HG03196 (cell line): Measurements from ENCODE around the gene LRRC75A.
"Not testable (repeated sequence)": the region's sequence is repeated elsewhere in the genome, so short reads cannot be mapped to it uniquely, and the experiment has no call there.

Experiments
- ATAC-seq: cut with Tn5 transposase; IDR thresholded peaks from one replicate; pipeline ENCODE4 v1.9.1; 2021; ENCODE audit not compliant: unreplicated experiment

The LRRC75A gene

DNA sequence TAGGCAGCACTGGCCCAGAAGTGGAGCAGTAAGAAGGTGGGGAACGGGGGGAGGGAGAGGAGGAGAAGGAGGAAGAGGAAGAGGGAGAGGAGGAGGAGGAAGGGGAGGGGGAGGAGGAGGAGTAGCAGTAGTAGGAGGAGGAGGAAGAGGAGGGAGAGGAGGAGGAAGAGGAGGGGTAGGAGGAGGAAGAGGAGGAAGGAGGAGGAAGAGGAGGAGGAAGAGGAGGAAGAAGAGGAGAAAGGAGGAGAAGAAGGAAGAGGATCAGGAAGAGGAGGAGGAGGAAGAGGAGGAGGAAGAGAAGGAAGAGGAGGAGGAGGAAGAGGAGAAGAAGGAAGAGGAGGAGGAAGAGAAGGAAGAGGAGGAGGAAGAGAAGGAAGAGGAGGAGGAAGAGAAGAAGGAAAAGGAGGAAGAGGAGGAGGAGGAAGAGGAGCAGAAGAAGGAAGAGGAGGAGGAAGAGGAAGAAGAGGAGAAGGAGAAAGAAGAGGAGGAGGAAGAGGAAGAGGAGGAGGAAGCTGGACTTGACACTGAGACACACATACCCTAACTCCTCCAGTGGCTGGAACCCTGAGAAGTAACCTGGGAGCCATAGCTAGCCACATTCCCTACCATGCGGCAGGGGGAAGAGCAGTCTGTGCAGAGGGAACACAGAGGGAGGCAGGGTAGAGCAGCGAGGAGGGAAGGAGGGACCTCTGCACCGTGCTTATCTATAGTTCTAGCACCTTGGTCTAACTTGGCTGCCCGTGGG is 35.8 kb downstream of the LRRC75A start:
- ATAC-seq: no peak

DNA sequence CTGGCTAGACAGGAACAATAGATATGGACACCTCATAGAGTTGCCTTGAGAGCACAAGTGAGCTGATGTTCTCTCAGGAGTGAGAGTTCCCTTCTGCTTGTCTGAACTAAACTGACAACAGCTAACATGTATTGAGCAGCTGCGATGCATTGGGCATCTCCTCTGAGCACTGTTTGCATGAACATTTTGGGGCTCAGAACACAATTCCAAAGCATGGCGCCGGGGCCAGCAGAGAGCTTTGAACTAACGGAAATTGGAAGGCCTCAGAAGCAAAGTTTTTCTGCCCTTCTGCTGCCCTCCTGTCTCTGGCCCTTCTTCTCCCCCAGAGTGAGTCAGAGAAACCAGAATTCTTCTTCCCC is 38.5 kb downstream of the LRRC75A start:
- ATAC-seq: no peak

GRCh38 chr17:16452268-16452667 is 39.7 kb downstream of the LRRC75A start:
- ATAC-seq: not testable (repeated sequence)

- ATAC-seq: no peak
These were observed 42.0 kb downstream of the LRRC75A start for GRCh38 chr17:16450028-16450427.

DNA sequence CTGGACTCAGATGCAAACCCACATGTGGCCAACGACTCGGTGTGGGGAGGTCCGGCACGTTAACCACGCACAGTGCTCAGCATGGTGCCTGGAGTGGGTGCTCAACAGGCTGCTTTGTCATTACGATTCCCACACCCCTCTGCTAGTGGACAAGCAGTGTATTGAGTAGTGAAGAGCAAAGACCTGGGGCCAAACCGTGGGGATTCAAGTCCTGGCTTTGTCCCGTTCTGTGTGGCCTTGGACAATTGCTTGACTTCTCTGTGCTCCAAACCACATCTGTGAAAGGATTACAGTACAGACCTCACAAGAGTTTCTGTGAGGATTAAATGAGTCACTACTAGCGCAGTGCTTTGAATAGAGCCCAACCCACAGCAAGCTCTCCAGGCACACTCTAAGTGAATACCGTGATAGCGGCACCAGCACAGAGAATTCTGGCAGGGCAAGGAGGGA is 42.8 kb downstream of the LRRC75A start:
- no peak for ATAC-seq

GRCh38 chr17:16448490-16448889 is 43.5 kb downstream of the LRRC75A start:
- no peak for ATAC-seq

- ATAC-seq: no peak
These were observed 44.3 kb downstream of the LRRC75A start for GRCh38 chr17:16447676-16448075.

DNA sequence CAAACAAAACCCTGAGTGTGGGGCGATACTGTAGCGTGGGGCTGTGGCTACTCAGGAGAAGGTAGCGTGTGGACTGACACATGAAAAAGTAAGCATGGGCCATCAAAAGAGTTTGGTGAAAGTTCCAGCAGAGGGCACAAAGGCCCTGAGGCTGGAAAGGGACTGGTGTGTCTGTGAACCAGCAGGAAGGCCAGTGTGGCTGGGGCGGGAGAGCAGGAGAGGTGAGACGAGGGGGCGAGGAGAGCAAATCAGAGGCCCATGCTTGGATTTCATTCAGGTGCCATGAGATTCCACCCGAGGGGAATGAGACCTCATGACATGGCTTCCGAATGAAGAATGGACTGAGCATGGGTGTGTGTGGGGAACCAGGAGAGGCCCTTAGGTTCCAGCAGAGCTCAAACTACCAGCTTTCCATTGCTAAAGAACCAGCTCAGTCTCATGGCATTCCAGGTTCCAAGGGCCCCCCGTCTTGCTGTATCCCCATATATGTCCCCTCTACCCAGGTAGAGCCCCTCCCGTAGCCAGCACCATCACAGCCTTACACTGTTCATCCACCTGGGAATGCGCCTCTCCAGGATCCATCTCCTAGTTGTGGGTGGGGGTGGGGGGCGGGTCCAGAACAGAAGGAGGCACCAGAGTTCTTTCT is 45.5 kb downstream of the LRRC75A start:
- no peak for ATAC-seq

DNA sequence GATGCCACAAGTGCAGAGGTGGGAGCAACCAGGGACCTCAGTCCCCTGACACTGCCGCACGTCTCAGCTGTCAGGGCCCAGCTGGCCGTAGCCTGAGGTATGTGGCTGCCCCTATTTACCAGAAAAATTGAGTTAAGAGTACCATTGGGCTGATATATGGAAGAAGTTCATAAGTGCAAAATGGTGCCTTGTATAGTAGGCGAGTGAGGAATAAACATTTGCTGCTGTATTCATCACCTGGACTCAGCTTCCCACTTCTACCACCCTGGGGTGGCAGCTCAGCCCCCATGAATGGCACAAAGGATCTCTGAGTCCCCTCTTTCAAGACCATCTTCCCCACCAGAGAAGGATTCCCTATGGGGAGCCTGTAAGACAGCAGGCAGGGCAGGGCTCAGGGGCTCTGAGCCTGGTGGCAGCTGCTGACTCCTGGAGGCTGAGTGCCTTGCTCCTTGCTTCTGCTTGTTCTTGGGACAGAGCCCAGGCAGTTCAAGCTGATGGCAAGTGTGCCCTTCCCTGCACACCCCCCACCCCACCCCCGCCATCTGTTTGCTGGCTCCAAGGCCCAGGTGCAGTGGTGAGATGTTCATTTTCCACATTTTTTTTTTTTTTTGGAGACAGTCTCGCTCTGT is 47.6 kb downstream of the LRRC75A start:
- ATAC-seq: no peak

- ATAC-seq: no peak
These were observed 48.3 kb downstream of the LRRC75A start for GRCh38 chr17:16443511-16444257.

DNA sequence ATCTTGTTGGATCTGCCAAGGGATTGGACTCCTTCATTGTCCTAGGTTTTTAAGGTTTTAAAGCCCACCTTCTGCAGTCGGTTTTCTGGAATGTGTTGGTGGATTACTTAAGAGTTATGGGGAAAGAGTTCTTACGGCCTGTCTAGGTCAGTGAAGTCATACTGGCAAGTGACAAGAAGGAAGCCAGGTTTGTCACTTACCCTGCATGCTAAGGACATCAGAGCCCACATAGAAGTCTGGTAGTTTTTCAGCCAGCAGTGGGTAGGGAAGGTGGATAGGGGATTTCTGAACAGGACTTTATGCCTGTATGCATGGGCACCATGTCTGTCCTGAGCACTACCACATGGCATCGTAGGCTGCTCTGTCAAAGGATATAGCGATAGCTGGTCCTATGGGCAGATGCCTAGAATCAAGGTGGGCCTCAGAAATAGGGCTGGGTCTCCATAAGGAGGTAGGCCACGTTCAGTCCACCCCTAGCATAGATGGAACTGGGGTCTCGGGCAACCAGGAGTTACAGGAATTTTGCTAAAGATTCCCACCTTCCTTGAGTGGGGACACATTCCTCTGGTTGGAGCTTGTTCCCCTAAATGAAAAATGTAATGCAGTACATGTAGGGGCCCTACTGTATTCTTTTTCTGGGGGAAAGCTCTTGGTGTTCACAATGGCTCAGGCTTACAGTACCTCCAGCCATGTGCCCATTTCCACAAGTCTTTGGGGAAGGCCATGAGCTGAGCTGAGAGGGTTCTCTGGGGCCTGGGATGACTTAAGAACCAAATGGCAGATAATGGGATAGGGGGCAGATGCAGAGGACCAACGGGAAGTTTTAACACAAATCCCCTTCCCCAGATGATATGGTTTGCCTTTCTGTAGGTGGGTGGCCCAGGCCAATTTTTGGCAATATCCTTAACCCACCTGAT is 49.1 kb downstream of the LRRC75A start:
- ATAC-seq: no peak

DNA sequence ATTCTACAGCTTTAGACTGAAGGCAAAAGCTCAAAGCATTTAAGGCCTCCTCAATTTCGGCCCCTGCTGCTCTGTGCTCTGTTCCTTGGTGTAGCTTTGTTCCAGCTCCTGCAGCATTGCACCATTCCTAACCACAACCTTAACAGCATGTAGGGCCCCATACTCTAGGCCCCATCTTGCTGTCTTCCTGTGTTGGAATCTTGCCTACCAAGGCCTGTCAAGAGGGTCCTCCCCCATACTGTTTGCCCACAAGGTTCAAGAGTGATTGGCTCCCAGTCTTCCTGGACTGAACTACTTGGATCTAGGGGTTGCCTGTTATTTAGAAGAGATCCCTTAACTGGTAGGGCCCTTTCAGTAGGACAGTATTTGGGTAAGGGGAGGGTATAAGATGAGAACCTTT is 49.9 kb downstream of the LRRC75A start:
- ATAC-seq: no peak

DNA sequence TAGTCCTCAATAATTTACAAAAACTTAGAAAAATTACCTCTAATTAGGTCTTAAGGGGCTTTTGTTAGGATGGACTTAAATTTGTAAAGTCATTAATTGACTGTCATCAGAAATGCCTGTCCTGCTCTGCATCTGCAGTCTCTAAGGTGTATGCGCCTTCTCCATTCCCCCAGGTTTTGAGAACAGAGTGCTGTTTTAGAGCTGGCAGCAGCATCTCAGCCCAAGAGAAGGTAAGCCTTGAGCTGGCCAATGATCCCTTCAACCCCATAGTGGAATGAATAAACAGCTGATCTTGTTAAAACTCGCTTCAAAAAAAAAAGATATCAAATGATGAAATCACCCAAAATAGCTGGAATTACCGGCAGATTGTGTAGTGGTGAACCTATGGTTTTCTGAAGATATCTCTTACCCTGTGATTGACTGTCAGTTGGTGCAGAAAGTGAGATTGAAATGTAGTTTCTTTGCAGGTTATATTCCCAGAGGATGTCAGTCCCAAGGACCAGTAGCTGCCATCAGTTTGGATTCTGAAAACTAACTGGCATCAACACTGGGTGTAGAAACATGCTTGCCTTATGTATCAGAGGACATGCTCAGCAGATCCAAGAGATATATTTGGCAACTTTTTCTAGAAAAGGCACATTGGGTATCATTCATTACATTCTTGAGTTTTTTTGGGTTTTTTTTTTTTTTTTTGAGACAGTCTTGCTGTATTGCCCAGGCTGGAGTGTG is 50.9 kb downstream of the LRRC75A start:
- ATAC-seq: no peak

DNA sequence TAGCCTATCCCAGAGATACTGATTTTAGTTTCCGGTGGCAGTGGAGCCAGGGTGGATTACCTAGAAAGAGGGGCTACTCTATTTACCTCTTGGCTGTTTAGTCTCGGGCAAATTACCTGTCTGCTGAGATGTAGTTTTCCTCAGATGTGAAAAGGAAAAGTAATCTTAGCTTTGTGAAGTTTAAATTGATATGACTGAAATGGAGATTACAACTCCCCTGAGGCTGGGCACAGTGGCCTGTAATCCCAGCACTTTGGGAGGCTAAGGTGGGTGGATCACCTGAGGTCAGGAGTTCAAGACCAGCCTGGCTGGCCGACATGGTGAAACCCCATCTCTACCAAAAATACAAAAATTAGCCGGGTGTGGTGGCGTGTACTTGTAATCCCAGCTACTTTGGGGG is 51.6 kb downstream of the LRRC75A start:
- not testable (repeated sequence) for ATAC-seq

- ATAC-seq: no peak
These were observed 52.1 kb downstream of the LRRC75A start for GRCh38 chr17:16439811-16440351.

GRCh38 chr17:16439303-16439791 is 52.6 kb downstream of the LRRC75A start:
- peak; percentile 6 for ATAC-seq

DNA sequence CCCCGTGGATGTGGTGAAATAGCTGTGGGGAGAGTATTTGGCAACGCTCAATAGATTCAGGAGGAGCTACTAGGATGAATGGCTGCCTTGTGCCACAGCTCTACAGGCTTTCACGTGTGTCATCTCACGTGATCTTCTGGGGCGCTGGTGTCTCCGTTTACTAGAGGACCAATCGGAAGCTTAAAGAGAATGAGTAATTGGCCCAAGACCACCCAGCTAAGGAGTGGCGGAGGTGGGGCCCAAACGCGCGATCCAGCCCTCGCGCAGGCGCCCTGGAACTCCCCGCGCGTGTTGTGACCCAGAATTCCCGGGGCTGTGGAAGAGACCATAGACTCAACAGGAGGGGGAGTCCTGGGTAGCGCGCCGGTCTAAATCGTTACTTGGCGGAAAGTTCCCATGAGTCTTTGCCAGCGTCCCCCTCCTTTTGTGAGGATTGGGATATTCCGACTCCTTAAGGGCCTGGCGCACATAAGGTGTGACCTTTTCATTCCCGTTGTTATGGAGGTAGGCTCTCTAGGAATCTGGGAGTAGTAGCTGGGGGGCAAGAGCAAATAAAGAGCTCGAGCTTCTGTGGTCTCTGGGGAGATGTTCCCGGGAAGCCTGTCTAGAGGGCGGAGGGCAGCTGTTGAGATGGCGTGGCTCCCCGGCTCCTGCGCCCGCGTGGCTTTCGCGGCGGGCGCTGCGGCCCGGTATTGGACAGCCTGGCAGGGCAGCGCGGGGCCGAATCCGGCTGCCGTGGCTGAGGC is 53.3 kb downstream of the LRRC75A start:
- ATAC-seq: peak; percentile 80

DNA sequence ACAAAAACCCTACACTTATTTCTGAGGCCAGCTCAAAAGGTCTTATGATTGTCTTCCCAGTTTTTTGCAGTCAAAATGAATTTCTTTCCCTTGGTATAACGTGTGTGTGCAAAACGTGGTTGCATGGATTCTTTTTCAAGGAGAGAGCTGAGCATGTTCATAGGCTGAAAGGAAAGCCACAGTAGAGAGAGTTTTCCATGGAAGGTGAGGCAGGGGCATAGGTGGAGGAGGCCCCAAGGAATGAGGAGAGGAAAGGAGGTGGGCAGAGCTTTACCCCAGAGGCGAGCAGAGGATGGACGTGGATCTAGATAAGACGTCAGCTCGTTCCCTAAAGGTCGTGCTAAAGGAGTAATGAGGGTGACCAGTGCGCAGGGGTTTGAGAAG is 53.8 kb downstream of the LRRC75A start:
- peak; percentile 1 for ATAC-seq

GRCh38 chr17:16437083-16437482 is 54.9 kb downstream of the LRRC75A start:
- ATAC-seq: no peak
